Adipose tissue (tissue), 3 donors: ENCODE results near the gene KCTD10. TPM values are rescaled to one million over a fixed set of nuclear protein-coding genes. Genes with fewer than 3 reads are reported as not detected.

ENCODE experiments used
- H3K27ac ChIP-seq: one replicate; pipeline ENCODE4 v1.5.1; 2013; ENCODE audit warnings: low read depth, low read length
- WGBS, 3 donors: extraction: QIAGEN DNeasy Blood & Tissue Kit; methylation state at CpG; one replicate each; pipeline ENCODE4 v1.1.7; 2013; 5-methylcytosine and 5-hydroxymethylcytosine counted together
- polyA plus RNA-seq, 3 donors: library from polyadenylated mRNA; stranded (reverse); fragments of 200-250 nt; gene quantifications; one replicate each; pipeline ENCODE4 v1.2.3, GENCODE V29; 2013
- donor health status: healthy with polysubstance abuse.
- donor health status: Bipolar disorder and iron deficiency.
- donor health status: healthy.

The KCTD10 gene
- polyA plus RNA-seq, 3 donors, result 9.6 to 86.8 (median 67.1) TPM

- WGBS, 3 donors, result 84 to 94% (median 90%) methylated on average over 7 of the region's 7 CpGs
- no peak overlapping the region for H3K27ac ChIP-seq
These were observed 20.6 kb upstream of the KCTD10 start for GRCh38 chr12:109497675-109498074.

- no peak overlapping the region for H3K27ac ChIP-seq
These were observed 19.2 kb upstream of the KCTD10 start for GRCh38 chr12:109496306-109496705.

- H3K27ac ChIP-seq, result no peak overlapping the region
These were observed 17.9 kb upstream of the KCTD10 start for GRCh38 chr12:109495012-109495411.

GRCh38 chr12:109494348-109494881 lies 17.3 kb upstream of the KCTD10 start:
- H3K27ac ChIP-seq, result no peak overlapping the region
- WGBS, 3 donors, result 95 to 97% (median 97%) methylated on average over 7 of the region's 7 CpGs

GRCh38 chr12:109493938-109494337 lies 16.8 kb upstream of the KCTD10 start:
- H3K27ac ChIP-seq, result no peak overlapping the region
- 95 to 97% (median 96%) methylated on average over 1 of the region's 1 CpG for WGBS, 3 donors

GRCh38 chr12:109493090-109493489 lies 16.0 kb upstream of the KCTD10 start:
- H3K27ac ChIP-seq, result no peak overlapping the region

GRCh38 chr12:109492371-109492770 lies 15.3 kb upstream of the KCTD10 start:
- WGBS, 3 donors, result 80 to 95% (median 92%) methylated on average over 5 of the region's 5 CpGs
- no peak overlapping the region for H3K27ac ChIP-seq

GRCh38 chr12:109491671-109492070 lies 14.6 kb upstream of the KCTD10 start:
- H3K27ac ChIP-seq, result no peak overlapping the region
- 90 to 95% (median 93%) methylated on average over 4 of the region's 4 CpGs for WGBS, 3 donors

- no peak overlapping the region for H3K27ac ChIP-seq
- 78 to 89% (median 89%) methylated on average over 1 of the region's 1 CpG for WGBS, 3 donors
These were observed 13.0 kb upstream of the KCTD10 start for GRCh38 chr12:109489955-109490565.

GRCh38 chr12:109489016-109489954 lies 12.2 kb upstream of the KCTD10 start:
- 92 to 95% (median 94%) methylated on average over 14 of the region's 14 CpGs for WGBS, 3 donors
- no peak overlapping the region for H3K27ac ChIP-seq

- 84 to 90% (median 89%) methylated on average over 7 of the region's 7 CpGs for WGBS, 3 donors
- H3K27ac ChIP-seq, result no peak overlapping the region
These were observed 11.1 kb upstream of the KCTD10 start for GRCh38 chr12:109488051-109488665.

GRCh38 chr12:109487181-109488050 lies 10.3 kb upstream of the KCTD10 start:
- 94 to 96% (median 95%) methylated on average over 9 of the region's 9 CpGs for WGBS, 3 donors
- no peak overlapping the region for H3K27ac ChIP-seq

- 86 to 93% (median 91%) methylated on average over 4 of the region's 4 CpGs for WGBS, 3 donors
- no peak overlapping the region for H3K27ac ChIP-seq
These were observed 8.1 kb upstream of the KCTD10 start for GRCh38 chr12:109485201-109485600.

GRCh38 chr12:109483346-109483745 lies 6.2 kb upstream of the KCTD10 start:
- WGBS, 3 donors, result 92 to 97% (median 95%) methylated on average over 11 of the region's 11 CpGs
- H3K27ac ChIP-seq, result no peak overlapping the region

- no peak overlapping the region for H3K27ac ChIP-seq
- WGBS, 3 donors, result 53 to 85% (median 79%) methylated on average over 2 of the region's 2 CpGs
These were observed 5.8 kb upstream of the KCTD10 start for GRCh38 chr12:109482894-109483293.

GRCh38 chr12:109482491-109482890 lies 5.4 kb upstream of the KCTD10 start:
- H3K27ac ChIP-seq, result no peak overlapping the region
- WGBS, 3 donors, result 88 to 99% (median 92%) methylated on average over 2 of the region's 2 CpGs

GRCh38 chr12:109481863-109482262 lies 4.8 kb upstream of the KCTD10 start:
- H3K27ac ChIP-seq, result no peak overlapping the region
- 80 to 92% (median 92%) methylated on average over 1 of the region's 1 CpG for WGBS, 3 donors

- no peak overlapping the region for H3K27ac ChIP-seq
- WGBS, 3 donors, result 95 to 98% (median 96%) methylated on average over 4 of the region's 4 CpGs
These were observed 3.3 kb upstream of the KCTD10 start for GRCh38 chr12:109480356-109480755.
